Left forelimb (tissue), 1 donor: ENCODE measurements around the gene TBC1D17.
"Not testable (repeated sequence)": the region's sequence is repeated elsewhere in the genome, so short reads cannot be mapped to it uniquely, and the experiment has no call there.

Source experiments
- DNase-seq: peaks from one replicate; pipeline ENCODE4 v3.0.0-alpha.2; 2018; ENCODE audit warnings: low spot score

TBC1D17 gene

GRCh38 chr19:49921871-49922795 is 44.6 kb downstream of the TBC1D17 start:
- DNase-seq = no peak

- DNase-seq = no peak
These were observed 45.8 kb downstream of the TBC1D17 start for GRCh38 chr19:49923055-49924003.

GRCh38 chr19:49924004-49924880 is 46.7 kb downstream of the TBC1D17 start:
- DNase-seq = no peak

GRCh38 chr19:49924881-49925210 is 47.3 kb downstream of the TBC1D17 start:
- not testable (repeated sequence) for DNase-seq

- DNase-seq = no peak
These were observed 48.0 kb downstream of the TBC1D17 start for GRCh38 chr19:49925486-49925885.

- DNase-seq = no peak
These were observed 49.0 kb downstream of the TBC1D17 start for GRCh38 chr19:49926515-49926914.

GRCh38 chr19:49927526-49928264 is 50.2 kb downstream of the TBC1D17 start:
- DNase-seq = no peak

- DNase-seq = peak; percentile 96
These were observed 51.7 kb downstream of the TBC1D17 start, which contains the start of the genes ATF5 and NUP62 for GRCh38 chr19:49929121-49929610. Gene ATF5, plus strand, starts transcription at chr19:49929205. Its CDS starts 1,646 bp downstream, at chr19:49930851. Gene NUP62, minus strand, starts transcription at chr19:49929504. Its CDS starts 19,697 bp downstream, at chr19:49909807.

GRCh38 chr19:49929611-49930482 is 52.3 kb downstream of the TBC1D17 start:
- DNase-seq = peak; percentile 94

- DNase-seq = no peak
These were observed 53.0 kb downstream of the TBC1D17 start for GRCh38 chr19:49930483-49931011.

GRCh38 chr19:49931293-49932040 is 54.0 kb downstream of the TBC1D17 start:
- no peak for DNase-seq

- DNase-seq = no peak
These were observed 54.5 kb downstream of the TBC1D17 start for GRCh38 chr19:49932041-49932451.

- no peak for DNase-seq
These were observed 55.2 kb downstream of the TBC1D17 start for GRCh38 chr19:49932731-49933131.

GRCh38 chr19:49933643-49934042 is 56.1 kb downstream of the TBC1D17 start:
- DNase-seq = no peak

GRCh38 chr19:49936549-49936948 is 59.0 kb downstream of the TBC1D17 start:
- DNase-seq = no peak

GRCh38 chr19:49937750-49938381 is 60.4 kb downstream of the TBC1D17 start:
- peak; percentile 88 for DNase-seq
